Measurements from ENCODE around the gene FERMT2. TPM values are rescaled to one million over a fixed set of nuclear protein-coding genes. Genes with fewer than 3 reads are reported as not detected.

FERMT2 gene
- total RNA-seq, 1 experiment from 2014 or later, result 38.6 TPM

- H2AFZ ChIP-seq (ENCODE audit: low read length), result no peak overlapping the region
- no peaks in the 10 kb centered on the region for H3K27me3 ChIP-seq (ENCODE audit: low read length)
- H3F3A ChIP-seq (ENCODE audit: low read length, unreplicated experiment), result no peaks in the 10 kb centered on the region
- DNase-seq (no peak), ATAC-seq (peak; percentile 24)
- TF ChIP-seq EZH2 (IDR thresholded peaks at IDR 0.05; ENCODE audit: low read length, unreplicated experiment) (no peak), EZH2phosphoT487 (IDR thresholded peaks at IDR 0.05; ENCODE audit: borderline replicate concordance, low read length) (no peak)
- TF ChIP-seq, protein P1, sequence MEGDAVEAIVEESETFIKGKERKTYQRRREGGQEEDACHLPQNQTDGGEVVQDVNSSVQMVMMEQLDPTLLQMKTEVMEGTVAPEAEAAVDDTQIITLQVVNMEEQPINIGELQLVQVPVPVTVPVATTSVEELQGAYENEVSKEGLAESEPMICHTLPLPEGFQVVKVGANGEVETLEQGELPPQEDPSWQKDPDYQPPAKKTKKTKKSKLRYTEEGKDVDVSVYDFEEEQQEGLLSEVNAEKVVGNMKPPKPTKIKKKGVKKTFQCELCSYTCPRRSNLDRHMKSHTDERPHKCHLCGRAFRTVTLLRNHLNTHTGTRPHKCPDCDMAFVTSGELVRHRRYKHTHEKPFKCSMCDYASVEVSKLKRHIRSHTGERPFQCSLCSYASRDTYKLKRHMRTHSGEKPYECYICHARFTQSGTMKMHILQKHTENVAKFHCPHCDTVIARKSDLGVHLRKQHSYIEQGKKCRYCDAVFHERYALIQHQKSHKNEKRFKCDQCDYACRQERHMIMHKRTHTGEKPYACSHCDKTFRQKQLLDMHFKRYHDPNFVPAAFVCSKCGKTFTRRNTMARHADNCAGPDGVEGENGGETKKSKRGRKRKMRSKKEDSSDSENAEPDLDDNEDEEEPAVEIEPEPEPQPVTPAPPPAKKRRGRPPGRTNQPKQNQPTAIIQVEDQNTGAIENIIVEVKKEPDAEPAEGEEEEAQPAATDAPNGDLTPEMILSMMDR (conservative IDR thresholded peaks at IDR 0.05; ENCODE audit: low read depth, low read length), result no peak
- no peaks in the 10 kb centered on the region for H4K20me1 ChIP-seq (ENCODE audit: low read length)
- no TSS peak for BruUV-seq (replicated peaks)
- ChIA-PET CTCF (no interaction called here), POLR2A (ENCODE audit: unreplicated experiment) (interaction anchor here (0.5 to 0.6 kb wide), 2 partner anchors 8 to 198 kb away, joined by 3 to 5 read pairs; no protein-coding TSS in a partner anchor)
- H3K27ac ChIP-seq (ENCODE audit: low read length), result no peak overlapping the region
- peaks cover 2% of the 10 kb centered on the region; the same call in 1 of the 2 replicates for H3K36me3 ChIP-seq (ENCODE audit: low read depth, low read length)
- H3K79me2 ChIP-seq (ENCODE audit: low read length), result 0 out of 2 replicates have a peak, but pooled peaks cover under 1% of the 10 kb centered on the region
- no peaks in the 10 kb centered on the region for H3K9me3 ChIP-seq (ENCODE audit: low read length)
- H3K4me3 ChIP-seq (ENCODE audit: low read length), result no peak overlapping the region
- no peaks in the 10 kb centered on the region for H3K9me2 ChIP-seq (replicated peaks; ENCODE audit: low read length)
- intact Hi-C loops (cut with micrococcal nuclease), result no loop called here
- H3K9ac ChIP-seq (ENCODE audit: low read length), result no peak overlapping the region
- H3K4me2 ChIP-seq (ENCODE audit: low read length), result no peak overlapping the region
- no peaks in the 10 kb centered on the region for H3K4me1 ChIP-seq (ENCODE audit: insufficient read depth, low read length)
Observed at GRCh38 chr14:52888839-52889838, 61.7 kb downstream of the FERMT2 start.

GRCh38 chr14:52888159-52888558 lies 62.7 kb downstream of the FERMT2 start:
- no peak overlapping the region for H3K27ac ChIP-seq (ENCODE audit: low read length)
- H3K36me3 ChIP-seq (ENCODE audit: low read depth, low read length), result peaks cover 2% of the 10 kb centered on the region; the same call in 1 of the 2 replicates
- intact Hi-C loops (cut with micrococcal nuclease), result no loop called here
- TF ChIP-seq EZH2phosphoT487 (IDR thresholded peaks at IDR 0.05; ENCODE audit: borderline replicate concordance, low read length) (no peak), EZH2 (IDR thresholded peaks at IDR 0.05; ENCODE audit: low read length, unreplicated experiment) (no peak)
- TF ChIP-seq, protein P1 (conservative IDR thresholded peaks at IDR 0.05; ENCODE audit: low read depth, low read length), result no peak
- H3K4me3 ChIP-seq (ENCODE audit: low read length), result no peak overlapping the region
- no peaks in the 10 kb centered on the region for H3K9me2 ChIP-seq (replicated peaks; ENCODE audit: low read length)
- no peak overlapping the region for H3K4me2 ChIP-seq (ENCODE audit: low read length)
- no peaks in the 10 kb centered on the region for H3K4me1 ChIP-seq (ENCODE audit: insufficient read depth, low read length)
- no TSS peak for BruUV-seq (replicated peaks)
- ATAC-seq (no peak), DNase-seq (no peak)
- no peaks in the 10 kb centered on the region for H4K20me1 ChIP-seq (ENCODE audit: low read length)
- no peaks in the 10 kb centered on the region for H3K9me3 ChIP-seq (ENCODE audit: low read length)
- no peak overlapping the region for H2AFZ ChIP-seq (ENCODE audit: low read length)
- no peak overlapping the region for H3K9ac ChIP-seq (ENCODE audit: low read length)
- no peaks in the 10 kb centered on the region for H3K27me3 ChIP-seq (ENCODE audit: low read length)
- no peaks in the 10 kb centered on the region for H3K79me2 ChIP-seq (ENCODE audit: low read length)
- ChIA-PET CTCF (interaction anchor here (0.6 kb wide), 1 partner anchor 18 kb away, joined by 3 read pairs; no protein-coding TSS in a partner anchor), POLR2A (ENCODE audit: unreplicated experiment) (interaction anchor here (0.5 kb wide), 1 partner anchor 334 kb away, joined by 3 read pairs; no protein-coding TSS in a partner anchor)
- H3F3A ChIP-seq (ENCODE audit: low read length, unreplicated experiment), result no peaks in the 10 kb centered on the region
